PFSK-1 (cell line): Measurements from ENCODE around the gene SCN2A.

Experiments
- FOXP2 ChIP-seq: optimal IDR thresholded peaks from 2 replicates; pipeline ENCODE3; 2011; ENCODE audit warnings: borderline replicate concordance, control low read depth, inconsistent platforms; ENCODE audit not compliant: insufficient read depth; ENCODE audit errors: extremely low read length, extremely low read depth
- POLR2AphosphoS5 ChIP-seq: IDR thresholded peaks from 2 replicates; pipeline ENCODE4 v1.6.1; 2012; ENCODE audit warnings: low read depth, mild to moderate bottlenecking, control low read depth, low read length, moderate library complexity

- TF ChIP-seq POLR2AphosphoS5 (no peak), FOXP2 (no peak)
These were observed 151.7 kb downstream of the SCN2A start for GRCh38 chr2:165390875-165391274.
